Measurements from ENCODE around the gene DSCAM. TPM values are rescaled to one million over a fixed set of nuclear protein-coding genes. Genes with fewer than 3 reads are reported as not detected.

Gene DSCAM
- total RNA-seq, 1 donor from 2014 or later: 0.06 TPM

GRCh38 chr21:40385883-40386282 is 461.1 kb downstream of the DSCAM start:
- Histone ChIP-seq H3K9me3 (no peaks in the 10 kb centered on the region), H3K4me3 (no peak overlapping the region), H3K36me3 (no peaks in the 10 kb centered on the region), H3K27me3 (ENCODE audit: low read depth) (no peaks in the 10 kb centered on the region), H3K27ac (no peak overlapping the region), H3K4me1 (peaks cover 6% of the 10 kb centered on the region)
- ATAC-seq (no peak), DNase-seq (no peak)
- no peak for TF ChIP-seq CTCF (IDR thresholded peaks at IDR 0.05)
- intact Hi-C loops (cut with DNase I): no loop called here

- intact Hi-C loops (cut with DNase I): no loop called here
- no peaks in the 10 kb centered on the region for H3K27me3 ChIP-seq (ENCODE audit: low read depth)
- peaks cover 6% of the 10 kb centered on the region for H3K4me1 ChIP-seq
- H3K4me3 ChIP-seq: no peak overlapping the region
- H3K36me3 ChIP-seq: no peaks in the 10 kb centered on the region
- no peaks in the 10 kb centered on the region for H3K9me3 ChIP-seq
- ATAC-seq: no peak
- DNase-seq: no peak
- no peak for TF ChIP-seq CTCF (IDR thresholded peaks at IDR 0.05)
- no peak overlapping the region for H3K27ac ChIP-seq
Observed at GRCh38 chr21:40383951-40384350, 463.0 kb downstream of the DSCAM start.

- Histone ChIP-seq H3K27ac (no peak overlapping the region), H3K4me1 (peaks cover 2% of the 10 kb centered on the region), H3K36me3 (no peaks in the 10 kb centered on the region), H3K27me3 (ENCODE audit: low read depth) (no peaks in the 10 kb centered on the region), H3K9me3 (no peaks in the 10 kb centered on the region), H3K4me3 (no peak overlapping the region)
- intact Hi-C loops (cut with DNase I): no loop called here
- no peak for ATAC-seq
- DNase-seq: no peak
- TF ChIP-seq CTCF (IDR thresholded peaks at IDR 0.05): no peak
Observed at GRCh38 chr21:40381111-40381510, 465.8 kb downstream of the DSCAM start.

GRCh38 chr21:40379881-40380810 is 466.8 kb downstream of the DSCAM start:
- H3K4me1 ChIP-seq: no peaks in the 10 kb centered on the region
- no peaks in the 10 kb centered on the region for H3K27me3 ChIP-seq (ENCODE audit: low read depth)
- no peak for TF ChIP-seq CTCF (IDR thresholded peaks at IDR 0.05)
- DNase-seq: no peak
- no peaks in the 10 kb centered on the region for H3K36me3 ChIP-seq
- no peak overlapping the region for H3K4me3 ChIP-seq
- ATAC-seq: no peak
- no peaks in the 10 kb centered on the region for H3K9me3 ChIP-seq
- no peak overlapping the region for H3K27ac ChIP-seq
- intact Hi-C loops (cut with DNase I): no loop called here

GRCh38 chr21:40377135-40377534 is 469.8 kb downstream of the DSCAM start:
- no peaks in the 10 kb centered on the region for H3K4me1 ChIP-seq
- DNase-seq (no peak), ATAC-seq (no peak)
- no peak overlapping the region for H3K27ac ChIP-seq
- no peaks in the 10 kb centered on the region for H3K36me3 ChIP-seq
- H3K4me3 ChIP-seq: no peak overlapping the region
- no peaks in the 10 kb centered on the region for H3K9me3 ChIP-seq
- H3K27me3 ChIP-seq (ENCODE audit: low read depth): no peaks in the 10 kb centered on the region
- no peak for TF ChIP-seq CTCF (IDR thresholded peaks at IDR 0.05)
- intact Hi-C loops (cut with DNase I): no loop called here

Measured in lower lobe of right lung (tissue), 2 donors.